SK-N-MC (cell line): ENCODE data around the gene ARHGAP18.

Experiments used
- DNase-seq: peaks from one replicate; pipeline ENCODE4 v3.0.0-alpha.2; 2011; ENCODE audit warnings: low read depth, low spot score
- H3K27ac ChIP-seq: fragments of 200-600 bp; sonication (generic); 2 replicates; pipeline ENCODE4 v1.5.1; 2016; ENCODE audit warnings: mixed run types
- H3K36me3 ChIP-seq: fragments of 200-600 bp; sonication (generic); 2 replicates; pipeline ENCODE4 v1.6.1; 2017; ENCODE audit warnings: antibody characterized with exemption, low read length, mixed read lengths; ENCODE audit not compliant: insufficient read depth
- H3K4me3 ChIP-seq: fragments of 200-600 bp; sonication (generic); 2 replicates; pipeline ENCODE4 v1.5.1; 2016
- H3K9ac ChIP-seq: fragments of 200-600 bp; sonication (generic); 2 replicates; pipeline ENCODE4 v1.8.0; 2017; ENCODE audit warnings: mixed run types, mixed read lengths; ENCODE audit not compliant: insufficient read length
- H3K9me3 ChIP-seq: fragments of 200-600 bp; sonication (generic); 2 replicates; pipeline ENCODE4 v1.6.1; 2017; ENCODE audit warnings: low read depth, mild to moderate bottlenecking, antibody characterized with exemption, low read length, moderate library complexity, mixed read lengths
- EZH2 ChIP-seq: fragments of 200-600 bp; sonication (generic); IDR thresholded peaks from one replicate; pipeline ENCODE4 v1.6.1; 2017; ENCODE audit warnings: antibody characterized with exemption
- FOXP2 ChIP-seq: optimal IDR thresholded peaks from 2 replicates; pipeline ENCODE3; 2011; ENCODE audit warnings: mild to moderate bottlenecking, moderate library complexity; ENCODE audit not compliant: insufficient read depth; ENCODE audit errors: extremely low read length, control extremely low read depth
- POLR2AphosphoS5 ChIP-seq: IDR thresholded peaks from 2 replicates; pipeline ENCODE4 v1.6.1; 2012; ENCODE audit warnings: mild to moderate bottlenecking, low read depth, low read length, borderline replicate concordance

The ARHGAP18 gene

DNA sequence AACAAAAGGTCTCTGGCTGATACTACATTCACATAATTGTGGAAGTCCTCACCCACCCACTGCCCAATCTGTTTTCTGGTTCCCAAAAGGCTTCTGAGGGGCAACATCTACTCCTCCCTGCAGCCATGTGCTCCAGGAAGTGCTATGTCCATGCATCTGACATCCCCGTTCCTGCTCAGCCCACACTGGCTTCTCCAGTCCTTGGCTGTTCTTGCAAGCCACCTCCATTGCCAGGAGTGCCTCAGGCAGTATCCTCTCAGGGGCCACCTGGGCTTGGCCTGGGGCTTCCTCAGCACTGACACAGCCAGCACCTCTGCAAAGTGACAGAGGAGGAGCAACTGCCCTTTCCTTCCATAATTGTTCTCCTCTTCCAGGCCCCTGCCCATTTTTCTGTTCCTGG lies 18.3 kb downstream of the ARHGAP18 start:
- no peak overlapping the region for H3K27ac ChIP-seq
- no peaks in the 10 kb centered on the region for H3K9me3 ChIP-seq
- H3K9ac ChIP-seq = no peak overlapping the region

DNA sequence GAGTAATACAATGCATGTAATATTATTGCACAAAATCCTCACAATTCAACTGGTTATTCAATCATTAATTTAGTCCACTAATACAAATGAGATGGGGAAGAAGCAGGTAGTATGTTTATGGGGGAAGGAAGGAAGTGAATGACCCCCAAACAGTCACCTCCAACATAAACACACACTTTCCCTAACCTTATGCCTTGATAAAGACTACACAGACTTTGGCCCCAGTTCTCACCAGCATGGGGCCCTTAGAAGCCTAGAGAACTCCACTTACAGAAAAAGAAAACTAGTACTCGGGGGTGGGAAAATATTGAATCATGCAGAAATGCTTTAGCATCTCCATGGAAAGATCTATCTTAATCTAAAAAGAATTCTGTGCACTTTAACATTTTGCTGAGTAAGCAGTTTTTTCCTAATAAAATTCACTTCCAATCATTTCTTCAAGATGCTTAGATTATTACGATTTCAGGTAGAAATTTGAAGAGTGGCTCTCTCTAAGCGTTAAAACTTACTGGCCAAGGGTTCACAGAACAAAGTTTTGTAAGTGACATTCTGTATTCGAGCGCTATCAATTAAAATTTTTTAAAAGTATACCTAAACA lies 18.8 kb downstream of the ARHGAP18 start:
- TF ChIP-seq FOXP2 (no peak), POLR2AphosphoS5 (no peak), EZH2 (no peak)
- no peaks in the 10 kb centered on the region for H3K9me3 ChIP-seq
- no peaks in the 10 kb centered on the region for H3K36me3 ChIP-seq
- no peak overlapping the region for H3K9ac ChIP-seq
- no peak for DNase-seq
- no peak overlapping the region for H3K4me3 ChIP-seq
- no peak overlapping the region for H3K27ac ChIP-seq

More for the DNA sequence above, 18.3 kb downstream of the ARHGAP18 start:
- H3K36me3 ChIP-seq = no peaks in the 10 kb centered on the region
- DNase-seq = no peak
- TF ChIP-seq FOXP2 (no peak), POLR2AphosphoS5 (no peak), EZH2 (no peak)
- H3K4me3 ChIP-seq = no peak overlapping the region

DNA sequence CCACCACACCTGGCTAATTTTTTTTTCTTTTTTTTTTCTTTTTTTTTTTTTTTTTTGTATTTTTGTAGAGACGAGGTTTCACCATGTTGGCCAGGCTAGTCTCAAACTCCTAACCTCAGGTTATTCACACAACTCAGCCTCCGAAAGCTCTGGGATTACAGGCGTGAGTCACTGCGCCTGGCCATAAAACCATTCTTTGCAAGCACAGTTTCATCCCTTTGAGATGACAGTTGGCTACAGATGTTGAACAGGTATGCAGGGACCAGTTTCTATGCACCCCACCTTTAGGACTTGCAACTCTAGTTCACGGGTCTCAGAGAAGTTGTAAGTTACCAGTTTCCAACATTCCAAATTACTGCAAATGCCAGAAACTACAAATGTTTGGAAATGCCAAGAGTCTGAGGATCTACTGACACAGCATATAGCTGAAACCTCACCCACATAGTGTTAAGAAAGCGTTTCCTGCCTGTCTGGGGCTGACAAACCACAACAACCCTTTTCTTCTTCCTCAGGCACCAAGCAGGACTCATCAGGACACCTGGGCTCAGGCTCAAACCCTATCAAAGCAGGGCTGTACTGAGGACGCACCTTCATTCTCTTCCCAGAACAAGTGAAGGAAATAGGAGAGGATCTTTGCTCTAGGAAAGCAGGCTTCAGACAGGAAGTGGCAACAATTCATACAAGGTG lies 22.9 kb downstream of the ARHGAP18 start:
- TF ChIP-seq FOXP2 = no peak
- TF ChIP-seq POLR2AphosphoS5 = no peak
- TF ChIP-seq EZH2 = no peak
- H3K9me3 ChIP-seq = no peaks in the 10 kb centered on the region
- H3K36me3 ChIP-seq = no peaks in the 10 kb centered on the region
- H3K4me3 ChIP-seq = no peak overlapping the region
- H3K9ac ChIP-seq = no peak overlapping the region
- DNase-seq = no peak
- H3K27ac ChIP-seq = no peak overlapping the region

DNA sequence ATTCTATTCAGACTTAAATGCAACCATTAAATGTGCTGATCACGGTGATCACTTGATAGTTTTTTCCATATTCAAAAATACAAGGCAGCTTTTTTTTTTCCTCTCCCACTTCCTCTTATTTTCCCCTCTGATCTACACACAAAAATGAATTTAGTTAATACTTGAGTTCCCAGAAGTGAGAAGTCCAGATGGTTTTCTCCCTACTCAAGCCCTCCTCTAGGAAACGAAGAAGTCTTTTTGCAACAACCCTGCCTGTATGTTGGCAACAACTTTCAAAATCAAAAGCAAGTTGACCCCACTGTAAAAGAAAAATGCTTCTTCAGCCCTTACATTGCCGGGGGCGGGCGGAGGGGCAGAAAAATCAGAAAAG lies 24.3 kb downstream of the ARHGAP18 start:
- DNase-seq = no peak
- Histone ChIP-seq H3K4me3 (no peak overlapping the region), H3K9ac (no peak overlapping the region), H3K9me3 (no peaks in the 10 kb centered on the region), H3K27ac (no peak overlapping the region), H3K36me3 (no peaks in the 10 kb centered on the region)
- TF ChIP-seq FOXP2 = no peak
- no peak for TF ChIP-seq POLR2AphosphoS5
- TF ChIP-seq EZH2 = no peak

DNA sequence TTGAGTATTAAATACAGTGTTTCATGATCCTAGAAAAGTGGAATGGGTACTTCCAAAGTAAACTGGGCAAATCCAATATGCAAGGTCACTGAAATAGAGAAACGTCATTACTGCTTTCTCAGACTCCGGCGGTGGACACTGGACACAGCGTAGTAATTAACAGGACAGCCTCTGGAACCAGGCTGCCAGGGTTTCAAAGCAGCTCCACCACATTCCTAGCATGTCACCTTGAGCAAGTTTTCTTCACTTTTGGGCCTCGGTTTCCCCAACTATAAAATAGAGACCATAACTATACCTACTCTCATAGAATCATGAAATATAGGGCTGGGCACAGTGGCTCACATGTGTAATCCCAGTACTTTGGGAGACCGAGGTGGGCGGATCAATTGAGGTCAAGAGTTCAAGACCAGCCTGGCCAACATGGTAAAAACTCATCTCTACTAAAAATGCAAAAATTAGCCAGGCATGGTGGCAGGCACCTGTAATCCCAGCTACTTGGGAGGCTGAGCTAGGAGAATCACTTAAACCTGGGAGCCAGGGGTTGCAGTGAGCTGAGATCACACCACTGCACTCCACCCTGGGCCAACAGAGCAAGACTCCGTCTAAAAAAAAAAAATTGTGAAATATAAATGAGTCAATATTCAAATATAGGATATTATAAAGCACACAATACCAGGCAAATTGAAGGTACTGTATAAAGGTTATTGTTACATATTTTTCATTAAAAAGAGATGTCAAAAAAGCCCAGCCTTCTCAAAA lies 24.9 kb downstream of the ARHGAP18 start:
- no peak for DNase-seq
- Histone ChIP-seq H3K27ac (peak overlapping the region; percentile 92), H3K36me3 (no peaks in the 10 kb centered on the region), H3K9me3 (no peaks in the 10 kb centered on the region), H3K9ac (peak overlapping the region; percentile 35), H3K4me3 (no peak overlapping the region)
- TF ChIP-seq EZH2 (no peak), POLR2AphosphoS5 (no peak), FOXP2 (no peak)

DNA sequence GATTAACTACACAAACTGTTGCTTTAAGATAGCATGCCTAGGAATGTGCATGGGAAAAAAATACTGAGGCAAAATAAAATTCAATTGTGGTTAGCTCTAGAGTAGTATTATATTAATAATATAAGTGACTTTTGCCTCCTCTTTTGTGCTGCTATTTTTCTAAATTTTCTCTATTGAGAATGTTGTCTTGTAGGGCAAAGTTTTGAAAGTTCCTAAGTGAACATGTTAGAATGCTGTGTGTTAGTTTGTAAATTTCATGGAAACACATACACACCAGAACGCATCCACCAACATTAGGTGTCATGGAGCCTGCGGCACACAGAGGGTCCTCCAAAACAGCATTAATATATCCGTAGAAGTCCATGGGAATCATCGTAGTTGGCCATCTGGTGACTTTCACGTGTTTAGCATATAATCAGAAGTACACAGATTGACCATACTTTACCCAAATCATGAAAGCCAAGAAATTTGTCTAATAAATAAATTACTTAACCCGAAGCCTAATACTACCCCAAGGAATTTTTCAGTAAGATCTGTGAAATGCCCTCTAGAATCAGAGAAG lies 25.6 kb downstream of the ARHGAP18 start:
- no peaks in the 10 kb centered on the region for H3K9me3 ChIP-seq
- DNase-seq = no peak
- H3K4me3 ChIP-seq = peak overlapping the region; percentile 28; the same call in 1 of the 2 replicates
- H3K36me3 ChIP-seq = no peaks in the 10 kb centered on the region
- H3K27ac ChIP-seq = peak overlapping the region; percentile 92
- H3K9ac ChIP-seq = peak overlapping the region; percentile 35
- TF ChIP-seq FOXP2 (no peak), EZH2 (no peak), POLR2AphosphoS5 (no peak)

DNA sequence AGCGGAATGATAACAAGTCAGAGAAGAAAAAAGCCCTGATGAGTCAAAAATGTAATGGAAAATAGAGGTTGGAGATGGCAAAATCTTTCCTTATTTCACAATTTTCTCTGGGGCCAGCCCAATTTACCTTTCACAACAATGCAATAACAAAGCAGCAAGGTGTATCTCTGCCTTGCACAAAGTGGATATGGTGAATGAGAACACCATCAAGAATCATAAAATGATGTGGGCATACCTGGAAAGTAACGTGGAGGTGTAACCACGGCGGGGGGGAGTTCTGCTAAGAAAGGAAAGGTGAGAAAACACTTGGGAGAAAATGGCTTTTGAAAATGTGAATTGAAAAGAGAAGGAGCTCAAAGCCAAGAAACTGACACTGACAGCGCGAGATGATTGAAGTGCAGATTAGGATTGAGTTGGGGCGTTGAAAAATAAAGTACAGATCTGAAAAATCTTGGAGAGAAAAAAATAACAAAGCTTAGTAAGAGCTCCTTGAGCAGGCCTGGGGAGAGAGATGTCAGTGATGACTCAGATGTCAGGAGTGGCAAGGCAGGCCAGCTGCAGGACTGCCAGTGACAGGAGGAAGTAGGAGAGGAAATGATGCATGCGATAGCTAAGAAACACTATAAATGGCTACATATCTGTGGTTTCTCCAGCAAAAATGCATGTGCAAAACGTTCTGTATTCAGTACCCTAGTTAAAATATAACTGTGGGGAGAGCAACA lies 26.2 kb downstream of the ARHGAP18 start:
- Histone ChIP-seq H3K9me3 (no peaks in the 10 kb centered on the region), H3K27ac (peak overlapping the region; percentile 92), H3K9ac (no peak overlapping the region), H3K4me3 (peak overlapping the region; percentile 28; the same call in 1 of the 2 replicates), H3K36me3 (no peaks in the 10 kb centered on the region)
- TF ChIP-seq EZH2 (no peak), FOXP2 (no peak), POLR2AphosphoS5 (no peak)
- peak; percentile 81 for DNase-seq

DNA sequence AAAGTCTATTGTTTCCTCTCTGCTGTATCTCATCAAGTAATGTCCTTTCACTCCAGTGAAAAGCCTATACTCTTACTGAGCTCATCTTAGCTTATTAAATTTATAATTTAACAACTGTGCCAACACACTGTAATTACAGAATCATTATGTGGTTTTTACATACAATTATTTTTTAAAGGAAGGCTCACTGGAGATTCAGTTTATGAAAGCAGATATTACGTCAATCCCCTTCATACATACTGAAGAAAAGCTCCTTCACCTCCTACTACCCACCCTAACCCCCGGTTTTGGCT lies 28.1 kb downstream of the ARHGAP18 start:
- Histone ChIP-seq H3K9me3 (no peaks in the 10 kb centered on the region), H3K9ac (no peak overlapping the region), H3K27ac (peak overlapping the region; percentile 4; the same call in 1 of the 2 replicates)

More for the DNA sequence above, 28.1 kb downstream of the ARHGAP18 start:
- Histone ChIP-seq H3K36me3 (no peaks in the 10 kb centered on the region), H3K4me3 (no peak overlapping the region)
- TF ChIP-seq FOXP2 = no peak
- TF ChIP-seq EZH2 = no peak
- no peak for TF ChIP-seq POLR2AphosphoS5
- no peak for DNase-seq
